Measurements from ENCODE around the gene ABI3.

The ABI3 gene

DNA sequence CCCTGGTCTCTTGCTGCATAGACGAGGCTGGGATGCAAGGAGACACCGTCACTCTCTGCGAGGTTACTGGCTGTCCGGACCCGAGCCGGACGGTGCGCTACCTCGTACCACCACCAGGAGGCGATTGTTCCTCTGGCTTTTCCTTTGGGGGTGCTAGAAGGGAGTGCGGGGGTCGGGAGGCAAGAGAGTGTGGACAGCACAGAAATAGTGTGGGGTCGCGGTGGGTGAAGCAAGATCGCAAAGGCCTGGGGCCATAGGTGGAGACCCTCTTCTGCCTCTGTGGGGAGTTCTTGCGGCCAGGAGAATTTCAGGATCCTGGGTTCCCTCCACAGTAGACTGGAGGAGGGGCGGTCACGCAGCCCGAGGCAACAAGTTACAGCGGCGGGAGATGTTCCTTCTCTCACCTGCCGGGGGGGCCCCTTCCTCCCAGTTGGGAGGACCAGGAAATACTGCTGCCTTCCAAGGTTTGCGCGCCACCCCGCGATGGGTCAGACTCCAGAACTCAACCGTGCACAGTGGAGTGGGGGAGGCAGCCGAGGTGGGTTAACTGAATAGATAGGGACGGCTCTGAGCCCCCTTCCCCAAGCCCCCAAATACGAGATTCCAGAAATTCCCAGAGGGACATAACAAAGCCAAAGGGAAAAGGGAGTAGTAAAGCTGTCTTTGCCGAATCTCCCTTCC, 13.2 kb downstream of the ABI3 start:
- Histone ChIP-seq H3K27ac (ENCODE audit: low read depth, low read length) (no peak overlapping the region), H3K36me3 (ENCODE audit: control insufficient read depth, insufficient read depth, low read length) (no peaks in the 10 kb centered on the region), H3K27me3 (ENCODE audit: control insufficient read depth, insufficient read depth, low read length) (peaks cover 19% of the 10 kb centered on the region), H3K4me1 (ENCODE audit: control insufficient read depth, insufficient read depth, low read length) (peaks cover 4% of the 10 kb centered on the region), H3K4me3 (ENCODE audit: low read length) (peak overlapping the region; percentile 49), H3K9ac (ENCODE audit: low read length) (no peak overlapping the region)

DNA sequence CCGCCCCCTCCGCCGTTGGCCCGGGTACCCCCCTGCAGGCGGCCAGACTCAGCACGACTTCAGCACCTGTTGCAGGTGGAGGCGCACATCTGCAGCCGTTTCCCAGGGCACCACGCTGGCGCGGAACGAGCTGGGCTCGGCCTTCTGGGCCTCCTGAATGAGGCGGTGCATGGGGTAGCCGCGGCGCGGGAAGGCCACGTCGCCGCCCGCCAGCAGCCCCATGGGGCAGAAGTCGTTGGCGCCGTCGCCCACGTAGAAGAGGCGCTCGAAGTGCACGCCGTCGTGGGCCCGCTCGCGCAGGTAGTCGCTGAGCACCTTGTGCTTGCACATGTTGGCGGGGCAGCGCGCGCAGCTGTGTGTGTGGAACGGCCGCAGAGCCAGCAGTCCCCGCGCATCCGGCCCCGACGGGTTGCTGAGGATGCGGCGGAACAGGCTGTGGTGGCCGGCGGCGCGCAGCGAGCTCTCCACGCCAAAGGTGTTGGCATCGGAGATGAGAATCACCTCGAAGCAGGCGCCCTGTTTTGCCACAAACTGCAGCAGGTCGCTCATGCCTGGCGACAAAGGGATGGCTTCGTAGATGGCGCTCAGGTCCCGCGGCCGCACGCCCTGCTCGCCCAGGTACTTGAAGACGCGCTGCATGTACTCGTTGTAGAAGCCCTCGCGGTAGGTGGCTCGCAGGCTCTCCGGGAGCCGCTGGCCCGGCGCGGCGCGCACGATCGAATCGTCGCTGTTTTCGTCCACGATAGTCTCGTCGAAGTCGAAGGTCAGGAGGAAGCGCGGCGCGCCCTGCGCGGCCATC, 13.9 kb downstream of the ABI3 start:
- H3K4me1 ChIP-seq (ENCODE audit: control insufficient read depth, insufficient read depth, low read length): peaks cover 4% of the 10 kb centered on the region
- no peak overlapping the region for H3K27ac ChIP-seq (ENCODE audit: low read depth, low read length)
- H3K4me3 ChIP-seq (ENCODE audit: low read length): peak overlapping the region; percentile 49
- no peaks in the 10 kb centered on the region for H3K36me3 ChIP-seq (ENCODE audit: control insufficient read depth, insufficient read depth, low read length)
- H3K9ac ChIP-seq (ENCODE audit: low read length): no peak overlapping the region
- H3K27me3 ChIP-seq (ENCODE audit: control insufficient read depth, insufficient read depth, low read length): peaks cover 23% of the 10 kb centered on the region

DNA sequence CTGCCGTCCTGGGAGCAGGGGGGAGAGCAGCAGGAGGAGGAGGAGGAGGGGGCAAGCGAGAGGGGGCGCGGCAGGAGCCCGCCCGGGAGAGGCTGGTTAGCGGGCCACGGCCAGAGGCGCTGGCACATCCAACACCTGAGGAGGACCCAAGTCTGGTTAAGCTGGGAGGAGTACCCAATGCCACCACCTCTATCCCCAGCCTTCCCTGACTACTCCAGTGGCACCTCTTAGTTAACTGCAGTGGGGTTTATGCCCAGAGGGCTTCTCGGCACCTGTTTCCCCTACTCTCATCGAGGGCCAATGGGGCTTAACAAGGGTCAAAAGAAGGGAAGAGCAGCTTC, 14.5 kb downstream of the ABI3 start:
- Histone ChIP-seq H3K9ac (ENCODE audit: low read length) (no peak overlapping the region), H3K4me3 (ENCODE audit: low read length) (peak overlapping the region; percentile 49), H3K4me1 (ENCODE audit: control insufficient read depth, insufficient read depth, low read length) (peaks cover 4% of the 10 kb centered on the region), H3K36me3 (ENCODE audit: control insufficient read depth, insufficient read depth, low read length) (no peaks in the 10 kb centered on the region), H3K27me3 (ENCODE audit: control insufficient read depth, insufficient read depth, low read length) (peaks cover 27% of the 10 kb centered on the region), H3K27ac (ENCODE audit: low read depth, low read length) (no peak overlapping the region)

DNA sequence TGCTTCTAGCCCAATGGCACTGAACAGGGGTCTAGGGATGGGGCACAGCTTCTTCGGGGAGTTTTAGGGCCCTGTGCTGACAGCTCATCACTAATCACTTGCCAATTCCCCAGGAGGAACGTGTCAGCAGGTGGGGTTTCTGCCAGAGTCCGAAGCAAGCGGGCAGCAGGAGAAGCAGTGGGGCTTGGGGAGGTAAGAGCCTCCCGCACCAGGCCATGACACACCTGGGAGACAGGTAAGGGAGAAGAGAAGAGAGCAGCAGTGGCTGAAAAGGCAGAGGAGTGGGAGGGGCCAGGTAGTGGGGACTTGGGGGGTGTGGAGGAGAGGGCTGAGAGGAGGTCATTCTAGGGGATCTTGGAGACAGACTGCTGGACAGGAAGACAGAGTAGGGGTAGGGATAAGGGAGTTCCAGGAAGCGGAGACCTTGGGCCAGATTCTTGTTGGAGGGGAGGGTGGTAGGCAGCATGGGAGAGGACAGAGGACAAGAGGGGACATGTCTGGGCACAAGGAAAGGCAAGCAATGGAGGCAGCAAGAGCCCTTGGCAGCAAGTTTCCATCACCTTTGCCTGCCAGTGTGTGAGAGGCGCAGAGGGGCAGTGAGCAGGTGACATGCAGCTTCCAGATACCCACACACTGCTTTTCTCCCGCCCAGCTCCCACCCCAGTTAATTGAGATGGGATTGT, 15.2 kb downstream of the ABI3 start:
- H3K27ac ChIP-seq (ENCODE audit: low read depth, low read length): no peak overlapping the region
- H3K27me3 ChIP-seq (ENCODE audit: control insufficient read depth, insufficient read depth, low read length): peaks cover 27% of the 10 kb centered on the region
- H3K9ac ChIP-seq (ENCODE audit: low read length): no peak overlapping the region

DNA sequence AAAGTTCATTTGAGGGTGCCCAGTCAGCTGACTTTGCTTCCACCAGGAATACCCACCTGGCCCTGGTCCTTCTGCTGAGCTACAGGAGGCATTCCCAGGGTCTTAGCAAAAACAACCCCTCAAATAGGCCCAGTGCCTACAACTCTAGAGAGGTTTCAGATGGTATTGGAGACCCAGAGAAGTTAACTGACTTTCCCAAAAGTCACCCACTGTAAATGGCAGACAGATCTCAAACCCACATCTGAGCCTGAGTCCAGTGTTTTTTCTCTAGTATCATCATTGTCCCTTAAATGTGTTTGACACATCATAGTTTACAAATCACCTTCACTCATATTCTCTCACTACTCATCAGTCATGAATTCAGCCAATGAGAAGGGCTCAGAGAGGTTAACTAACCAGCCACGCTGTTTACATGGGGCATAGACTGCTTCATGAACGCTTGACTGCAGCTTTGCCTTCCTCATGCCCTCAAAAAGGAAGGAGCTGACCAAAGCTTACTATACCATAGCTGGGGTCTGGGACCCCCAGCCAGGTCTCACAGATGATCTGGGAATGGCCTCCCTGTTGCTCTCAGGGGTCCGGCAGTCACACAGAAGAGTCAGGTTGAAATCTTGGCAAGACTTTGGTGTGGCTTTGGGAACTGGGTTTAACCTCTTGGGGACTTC, 16.4 kb downstream of the ABI3 start:
- no peaks in the 10 kb centered on the region for H3K36me3 ChIP-seq (ENCODE audit: control insufficient read depth, insufficient read depth, low read length)
- peaks cover 4% of the 10 kb centered on the region for H3K4me1 ChIP-seq (ENCODE audit: control insufficient read depth, insufficient read depth, low read length)
- no peak overlapping the region for H3K9ac ChIP-seq (ENCODE audit: low read length)
- no peak overlapping the region for H3K27ac ChIP-seq (ENCODE audit: low read depth, low read length)
- no peak overlapping the region for H3K4me3 ChIP-seq (ENCODE audit: low read length)
- peaks cover 27% of the 10 kb centered on the region for H3K27me3 ChIP-seq (ENCODE audit: control insufficient read depth, insufficient read depth, low read length)

More for the DNA sequence above, 15.2 kb downstream of the ABI3 start:
- H3K36me3 ChIP-seq (ENCODE audit: control insufficient read depth, insufficient read depth, low read length): no peaks in the 10 kb centered on the region
- peaks cover 4% of the 10 kb centered on the region for H3K4me1 ChIP-seq (ENCODE audit: control insufficient read depth, insufficient read depth, low read length)
- H3K4me3 ChIP-seq (ENCODE audit: low read length): no peak overlapping the region

DNA sequence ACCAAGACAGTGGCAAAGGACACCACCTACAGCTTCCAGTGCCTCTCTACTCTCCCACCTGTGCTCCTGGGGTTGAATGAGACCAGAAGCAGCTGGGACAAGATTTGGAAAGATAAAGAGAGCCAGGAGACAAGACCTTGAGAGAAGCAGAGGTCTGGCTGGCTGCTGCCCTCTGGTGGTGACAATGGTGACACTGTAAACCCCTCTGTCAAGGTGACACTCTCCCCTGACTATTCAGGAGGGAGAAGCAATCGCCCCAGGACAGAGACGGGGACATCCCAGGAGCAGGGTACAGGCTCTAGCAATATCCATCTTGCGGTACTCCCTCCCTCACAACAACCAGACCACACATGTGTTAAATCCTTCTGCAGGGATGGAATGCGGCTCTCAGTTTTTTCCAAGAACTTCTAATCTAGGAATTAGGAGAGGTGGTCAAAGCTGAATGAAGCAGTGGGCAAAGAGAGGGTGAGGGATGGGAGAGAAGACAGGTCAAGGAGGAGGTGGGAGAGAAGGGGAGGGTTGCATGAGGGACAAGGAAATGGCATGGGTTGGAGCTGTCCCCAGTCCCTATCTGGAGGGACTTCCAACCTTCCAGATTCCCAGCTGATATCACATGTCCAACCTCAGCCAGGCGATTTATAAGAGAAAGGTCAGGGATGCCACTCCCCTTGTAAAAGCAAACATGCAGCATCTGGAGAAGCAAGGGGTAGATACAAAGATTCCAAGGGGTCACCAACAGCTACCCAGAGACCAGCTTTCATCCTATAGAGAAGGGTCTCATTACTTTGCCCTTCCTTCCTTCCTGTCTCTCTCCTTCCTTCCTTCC, 17.1 kb downstream of the ABI3 start:
- H3K9ac ChIP-seq (ENCODE audit: low read length): no peak overlapping the region
- H3K4me1 ChIP-seq (ENCODE audit: control insufficient read depth, insufficient read depth, low read length): peaks cover 4% of the 10 kb centered on the region
- no peaks in the 10 kb centered on the region for H3K36me3 ChIP-seq (ENCODE audit: control insufficient read depth, insufficient read depth, low read length)
- no peak overlapping the region for H3K4me3 ChIP-seq (ENCODE audit: low read length)
- peaks cover 27% of the 10 kb centered on the region for H3K27me3 ChIP-seq (ENCODE audit: control insufficient read depth, insufficient read depth, low read length)
- no peak overlapping the region for H3K27ac ChIP-seq (ENCODE audit: low read depth, low read length)

DNA sequence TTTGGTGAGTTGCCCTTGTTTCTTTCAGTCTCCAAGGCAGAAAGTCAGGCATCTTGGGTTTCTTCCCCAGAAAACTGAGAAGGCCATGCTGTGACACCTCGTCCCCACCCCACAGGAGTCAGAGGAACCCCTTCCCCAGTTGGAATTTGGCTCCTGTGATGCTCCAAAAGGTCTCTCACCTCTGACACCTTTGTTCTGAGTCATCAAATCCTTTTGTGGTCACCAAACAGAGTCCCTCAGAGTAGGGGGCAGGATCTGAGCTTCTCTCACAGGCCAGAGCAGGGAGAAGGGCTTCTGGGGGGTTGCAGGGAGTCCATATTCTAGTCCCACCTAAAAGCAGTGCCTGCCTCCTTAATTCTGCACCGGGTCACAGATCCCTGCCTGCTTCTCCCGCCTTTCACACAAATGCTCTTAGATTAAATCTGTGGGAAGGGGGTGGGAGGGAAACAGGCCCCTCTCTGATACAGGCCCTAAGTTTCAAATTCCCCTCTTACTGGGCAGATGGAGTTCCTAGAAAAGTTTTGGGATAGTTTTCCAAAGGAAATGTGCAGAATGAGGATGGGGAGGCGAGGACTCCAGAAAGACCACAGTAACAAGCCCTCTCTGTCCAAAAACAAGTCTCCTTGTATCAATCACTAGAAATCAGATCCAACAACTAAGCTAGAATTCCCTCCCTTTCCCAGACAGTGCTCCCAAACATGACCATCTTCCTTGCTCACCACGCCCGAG, 18.7 kb downstream of the ABI3 start:
- Histone ChIP-seq H3K4me1 (ENCODE audit: control insufficient read depth, insufficient read depth, low read length) (no peaks in the 10 kb centered on the region), H3K36me3 (ENCODE audit: control insufficient read depth, insufficient read depth, low read length) (no peaks in the 10 kb centered on the region), H3K27ac (ENCODE audit: low read depth, low read length) (no peak overlapping the region), H3K9ac (ENCODE audit: low read length) (no peak overlapping the region), H3K4me3 (ENCODE audit: low read length) (no peak overlapping the region), H3K27me3 (ENCODE audit: control insufficient read depth, insufficient read depth, low read length) (peaks cover 15% of the 10 kb centered on the region)

DNA sequence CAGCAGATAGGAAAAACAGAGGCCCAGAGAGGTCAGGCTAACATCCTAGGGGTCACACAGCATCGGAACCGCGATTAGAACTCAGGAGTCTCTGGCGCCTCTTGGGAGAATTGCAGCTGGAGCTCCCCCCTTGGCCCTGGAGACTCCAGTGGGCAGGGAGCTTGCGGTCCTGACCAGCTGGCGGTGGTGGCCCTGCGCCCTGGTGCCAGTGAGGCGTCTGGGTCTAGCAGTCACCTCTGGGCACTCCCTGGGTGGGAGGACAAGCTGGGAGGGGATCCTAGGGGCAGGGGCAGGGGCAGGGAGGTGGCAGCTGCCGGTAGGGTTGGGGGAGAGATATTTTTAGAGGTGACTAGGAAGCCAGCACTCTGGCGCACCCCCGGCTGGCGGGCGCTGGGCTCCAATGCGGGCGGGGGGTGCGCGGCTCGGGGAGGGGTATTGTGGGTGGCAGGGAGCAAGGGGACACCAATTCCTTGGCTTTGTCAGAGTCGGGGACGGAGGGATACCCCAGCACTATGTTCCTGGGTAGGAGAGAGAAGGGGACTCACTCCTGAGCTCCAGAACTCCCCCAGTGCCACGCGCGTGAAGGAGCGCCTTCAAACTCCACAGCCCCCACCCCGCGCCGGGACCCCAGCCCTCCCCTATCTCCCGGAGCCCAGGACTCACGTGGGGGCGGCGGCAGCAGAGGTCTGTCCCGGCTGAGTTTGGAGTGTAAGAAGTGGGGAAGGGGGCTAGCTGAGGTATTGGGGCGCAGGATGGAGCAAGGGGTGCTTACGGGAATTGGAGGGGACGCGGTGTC, 19.5 kb downstream of the ABI3 start:
- Histone ChIP-seq H3K36me3 (ENCODE audit: control insufficient read depth, insufficient read depth, low read length) (no peaks in the 10 kb centered on the region), H3K9ac (ENCODE audit: low read length) (no peak overlapping the region), H3K27ac (ENCODE audit: low read depth, low read length) (no peak overlapping the region), H3K4me3 (ENCODE audit: low read length) (peak overlapping the region; percentile 85), H3K27me3 (ENCODE audit: control insufficient read depth, insufficient read depth, low read length) (peaks cover 10% of the 10 kb centered on the region), H3K4me1 (ENCODE audit: control insufficient read depth, insufficient read depth, low read length) (no peaks in the 10 kb centered on the region)

DNA sequence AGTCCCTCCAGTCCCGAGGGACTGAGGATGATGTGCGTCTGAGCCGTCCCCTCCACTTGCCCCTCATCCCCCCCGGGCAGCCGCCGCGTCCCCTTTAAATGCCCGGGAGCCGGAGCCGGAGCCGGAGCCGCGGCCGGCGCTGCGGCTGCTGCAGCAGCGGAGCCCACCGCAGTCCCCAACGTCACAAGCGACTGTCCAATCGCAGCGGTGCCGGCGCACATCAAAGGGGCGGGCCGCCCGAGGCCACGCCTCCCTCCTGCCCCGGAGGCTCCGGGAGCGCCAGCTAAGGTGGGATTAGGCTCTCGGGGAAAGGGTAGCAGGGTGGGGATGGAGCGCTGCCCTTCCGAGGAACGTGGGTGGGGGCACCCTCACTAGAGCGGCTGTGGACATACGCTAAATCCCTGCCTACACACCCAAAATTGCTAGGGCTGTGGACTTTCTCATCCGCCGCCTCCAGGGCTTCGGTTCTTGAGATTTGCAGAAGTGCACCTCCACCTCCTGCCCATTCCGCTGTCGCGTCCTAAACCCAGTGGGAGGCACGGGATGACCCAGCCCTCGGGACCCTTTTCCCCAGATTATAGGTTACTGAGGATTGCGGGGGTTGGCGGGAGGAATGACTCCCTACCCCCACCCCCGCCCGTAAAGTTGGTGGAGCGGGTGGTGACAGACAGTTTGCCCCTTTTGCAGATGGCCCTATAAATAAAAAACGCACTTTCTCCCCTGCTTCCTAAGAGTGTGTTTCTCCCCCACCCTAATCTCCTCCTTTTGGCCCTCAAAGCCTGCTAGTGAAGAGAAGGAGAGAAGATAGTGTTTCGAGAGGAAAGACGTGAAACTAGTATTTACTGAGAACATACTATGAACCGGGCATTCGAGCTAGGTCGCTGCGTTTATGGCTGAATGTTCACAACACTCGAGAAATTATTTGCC, 20.4 kb downstream of the ABI3 start, which contains the start of gene PHOSPHO1:
Gene PHOSPHO1 (minus strand): TSS at position 152 of the 927 bp plus-strand sequence. CDS start 4,096 bp downstream, outside the sequence.
- no peak within 1 kb of the TSS for H3K27ac ChIP-seq (ENCODE audit: low read depth, low read length)
- no peaks in the 10 kb centered on the region for H3K36me3 ChIP-seq (ENCODE audit: control insufficient read depth, insufficient read depth, low read length)
- peak within 1 kb of the TSS; percentile 43 for H3K9ac ChIP-seq (ENCODE audit: low read length)
- no peaks in the 10 kb centered on the region for H3K4me1 ChIP-seq (ENCODE audit: control insufficient read depth, insufficient read depth, low read length)
- peaks cover 8% of the 10 kb centered on the region for H3K27me3 ChIP-seq (ENCODE audit: control insufficient read depth, insufficient read depth, low read length)
- H3K4me3 ChIP-seq (ENCODE audit: low read length): peak within 1 kb of the TSS; percentile 85

DNA sequence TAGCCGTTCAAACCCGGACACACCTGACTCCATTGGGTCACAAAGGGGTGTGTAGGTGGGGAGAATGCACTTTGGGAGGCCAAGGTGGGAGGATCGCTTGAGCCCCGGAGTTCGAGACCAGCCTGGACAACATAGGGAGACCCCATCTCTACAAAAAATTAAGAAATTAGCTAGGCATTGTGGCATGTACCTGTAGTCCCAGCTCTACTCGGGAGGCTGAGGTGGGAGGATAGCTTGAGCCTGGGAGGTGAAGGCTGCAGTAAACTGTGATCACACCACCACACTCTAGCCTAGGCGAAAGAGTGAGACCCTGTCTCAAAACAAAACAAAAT, 21.0 kb downstream of the ABI3 start:
- no peak overlapping the region for H3K27ac ChIP-seq (ENCODE audit: low read depth, low read length)
- no peaks in the 10 kb centered on the region for H3K36me3 ChIP-seq (ENCODE audit: control insufficient read depth, insufficient read depth, low read length)
- H3K4me3 ChIP-seq (ENCODE audit: low read length): no peak overlapping the region
- no peak overlapping the region for H3K9ac ChIP-seq (ENCODE audit: low read length)
- peaks cover 8% of the 10 kb centered on the region for H3K27me3 ChIP-seq (ENCODE audit: control insufficient read depth, insufficient read depth, low read length)
- no peaks in the 10 kb centered on the region for H3K4me1 ChIP-seq (ENCODE audit: control insufficient read depth, insufficient read depth, low read length)
